IMR-90 (cell line): ENCODE measurements around the gene THADA. TPM values are rescaled to one million over a fixed set of nuclear protein-coding genes. Genes with fewer than 3 reads are reported as not detected.

Source experiments
- ATAC-seq: fragments of 200-7000 bp; cut with Tn5 transposase; 2 replicates; pipeline ENCODE4 v1.9.1; 2020; ENCODE audit warnings: low read depth, mild to moderate bottlenecking, moderate library complexity
- BruUV-seq: library from RNA; stranded (reverse); fragments of 400-500 nt; replicated peaks from 2 replicates; lab custom pipeline; 2021; lab: Mats Ljungman, UMichigan
- CTCF ChIA-PET: fragments of 300-600 bp; formaldehyde crosslinking; extraction: SDS; loops from one replicate; lab custom pipeline; 2021; ENCODE audit warnings: antibody characterized with exemption; lab: Yijun Ruan, JAX
- POLR2A ChIA-PET: fragments of 300-600 bp; sonication (Branson Sonifier 250); formaldehyde crosslinking; loops from one replicate; lab custom pipeline; 2022; ENCODE audit warnings: antibody characterized with exemption; ENCODE audit not compliant: unreplicated experiment; lab: Charles Lee
- DNase-seq: peaks from one replicate; pipeline ENCODE4 v3.0.0; 2013
- H2AFZ ChIP-seq: replicated peaks from 2 replicates; pipeline ENCODE3; 2013; ENCODE audit warnings: low read length, mild to moderate bottlenecking; ENCODE audit not compliant: poor library complexity
- H2AK5ac ChIP-seq: 2 replicates; pipeline ENCODE4 v1.6.1; 2013; ENCODE audit warnings: low read depth, low read length, inconsistent platforms
- H2AK9ac ChIP-seq: replicated peaks from 2 replicates; pipeline ENCODE3; 2013; ENCODE audit warnings: mild to moderate bottlenecking, low read depth, low read length, moderate library complexity; ENCODE audit not compliant: poor library complexity
- H2BK120ac ChIP-seq: 2 replicates; pipeline ENCODE4 v1.6.1; 2013; ENCODE audit warnings: low read depth, low read length, inconsistent platforms
- H2BK15ac ChIP-seq: 3 replicates; pipeline ENCODE4 v1.6.1; 2013; ENCODE audit warnings: low read depth, low read length, inconsistent platforms
- H2BK20ac ChIP-seq: 2 replicates; pipeline ENCODE4 v1.6.1; 2013; ENCODE audit warnings: low read depth, mild to moderate bottlenecking, inconsistent platforms, low read length, moderate library complexity
- H2BK5ac ChIP-seq: 2 replicates; pipeline ENCODE4 v1.6.1; 2013; ENCODE audit warnings: mild to moderate bottlenecking, low read depth, low read length, inconsistent platforms; ENCODE audit not compliant: poor library complexity, severe bottlenecking
- H3K14ac ChIP-seq: replicated peaks from 2 replicates; pipeline ENCODE4 v1.6.1; 2013; ENCODE audit warnings: low read depth, low read length, inconsistent platforms
- H3K18ac ChIP-seq: 2 replicates; pipeline ENCODE4 v1.6.1; 2013; ENCODE audit warnings: low read depth, low read length, control low read depth
- H3K23ac ChIP-seq: 2 replicates; pipeline ENCODE4 v1.6.1; 2013; ENCODE audit warnings: low read depth, low read length, inconsistent platforms
- H3K27ac ChIP-seq: 2 replicates; pipeline ENCODE4 v1.5.1; 2013; ENCODE audit warnings: mild to moderate bottlenecking, control low read depth, low read length; ENCODE audit not compliant: insufficient read depth
- H3K27me3 ChIP-seq: 2 replicates; pipeline ENCODE4 v1.6.1; 2013; ENCODE audit warnings: low read length; ENCODE audit not compliant: control insufficient read depth, insufficient read depth
- H3K36me3 ChIP-seq: 2 replicates; pipeline ENCODE4 v1.6.1; 2013; ENCODE audit warnings: low read length, mixed read lengths; ENCODE audit not compliant: control insufficient read depth, insufficient read depth
- H3K4ac ChIP-seq: 2 replicates; pipeline ENCODE4 v1.6.1; 2013; ENCODE audit warnings: low read depth, low read length, inconsistent platforms
- H3K4me1 ChIP-seq: 2 replicates; pipeline ENCODE4 v1.6.1; 2013; ENCODE audit warnings: low read length, mixed read lengths; ENCODE audit not compliant: control insufficient read depth, insufficient read depth
- H3K4me2 ChIP-seq: 2 replicates; pipeline ENCODE4 v1.6.1; 2013; ENCODE audit warnings: low read depth, mild to moderate bottlenecking, control low read depth, low read length, moderate library complexity
- H3K4me3 ChIP-seq: 2 replicates; pipeline ENCODE4 v1.5.1; 2013; ENCODE audit warnings: low read depth, mild to moderate bottlenecking, control low read depth, low read length, moderate library complexity; ENCODE audit not compliant: insufficient read depth
- H3K56ac ChIP-seq: 2 replicates; pipeline ENCODE4 v1.6.1; 2013; ENCODE audit warnings: low read length, inconsistent platforms; ENCODE audit not compliant: insufficient read depth; ENCODE audit errors: extremely low read depth
- H3K79me1 ChIP-seq, 2 experiments: 2 replicates each; pipeline ENCODE4 v1.6.1; 2013; ENCODE audit warnings: low read length in 2 of 2, inconsistent platforms in 1 of 2, low read depth in 1 of 2
- H3K9ac ChIP-seq: 2 replicates; pipeline ENCODE4 v1.6.1; 2013; ENCODE audit warnings: low read depth, low read length, control low read depth
- H3K9me1 ChIP-seq: 2 replicates; pipeline ENCODE4 v1.6.1; 2013; ENCODE audit warnings: low read length, inconsistent platforms; ENCODE audit not compliant: insufficient read depth
- H3K9me3 ChIP-seq: 2 replicates; pipeline ENCODE4 v1.6.1; 2013; ENCODE audit warnings: low read length; ENCODE audit not compliant: control insufficient read depth, insufficient read depth
- H4K20me1 ChIP-seq: 2 replicates; pipeline ENCODE4 v1.6.1; 2013; ENCODE audit warnings: low read length, inconsistent platforms; ENCODE audit not compliant: insufficient read depth
- H4K5ac ChIP-seq: 2 replicates; pipeline ENCODE4 v1.6.1; 2013; ENCODE audit warnings: mild to moderate bottlenecking, low read depth, low read length, control low read depth
- H4K8ac ChIP-seq, 2 experiments: 2 replicates each; pipeline ENCODE4 v1.6.1; 2013; ENCODE audit warnings: low read depth in 2 of 2, low read length in 2 of 2, control low read depth in 1 of 2, inconsistent platforms in 1 of 2
- H4K91ac ChIP-seq: 2 replicates; pipeline ENCODE4 v1.6.1; 2013; ENCODE audit warnings: low read depth, low read length, inconsistent platforms; ENCODE audit not compliant: insufficient read depth
- BHLHE40 ChIP-seq: fragments of 150-350 bp; IDR thresholded peaks from 2 replicates; pipeline ENCODE4 v1.6.1; 2016; ENCODE audit warnings: mild to moderate bottlenecking, low read depth, low read length
- CEBPB ChIP-seq: IDR thresholded peaks from 2 replicates; pipeline ENCODE4 v1.6.1; 2012; ENCODE audit warnings: low read depth, low read length, improper control_type of control experiment
- CHD1 ChIP-seq: IDR thresholded peaks from 2 replicates; pipeline ENCODE4 v1.6.1; 2012; ENCODE audit warnings: low read depth, low read length, improper control_type of control experiment
- FOS ChIP-seq: fragments of 150-350 bp; IDR thresholded peaks from 2 replicates; pipeline ENCODE4 v1.6.1; 2016; ENCODE audit warnings: low read depth, low read length
- MAFK ChIP-seq: IDR thresholded peaks from 2 replicates; pipeline ENCODE4 v1.6.1; 2012; ENCODE audit warnings: low read depth, low read length, improper control_type of control experiment
- MAZ ChIP-seq: IDR thresholded peaks from 2 replicates; pipeline ENCODE4 v1.6.1; 2012; ENCODE audit warnings: low read depth, mild to moderate bottlenecking, low read length, improper control_type of control experiment, moderate library complexity, borderline replicate concordance
- MXI1 ChIP-seq: IDR thresholded peaks from 2 replicates; pipeline ENCODE4 v1.6.1; 2012; ENCODE audit warnings: low read depth, mild to moderate bottlenecking, low read length, moderate library complexity, borderline replicate concordance
- NFE2L2 ChIP-seq: fragments of 150-350 bp; IDR thresholded peaks from 2 replicates; pipeline ENCODE4 v1.6.1; 2016; ENCODE audit warnings: low read depth, mild to moderate bottlenecking, low read length
- POLR2A ChIP-seq: IDR thresholded peaks from 2 replicates; pipeline ENCODE4 v1.6.1; 2012; ENCODE audit warnings: mild to moderate bottlenecking, low read depth, low read length
- RAD21 ChIP-seq: IDR thresholded peaks from 2 replicates; pipeline ENCODE4 v1.6.1; 2012; ENCODE audit warnings: low read length, improper control_type of control experiment
- RCOR1 ChIP-seq: IDR thresholded peaks from 2 replicates; pipeline ENCODE4 v1.6.1; 2012; ENCODE audit warnings: mild to moderate bottlenecking, low read length, improper control_type of control experiment; ENCODE audit not compliant: insufficient replicate concordance
- RFX5 ChIP-seq: IDR thresholded peaks from 2 replicates; pipeline ENCODE4 v1.8.0; 2012; ENCODE audit warnings: low read depth, mild to moderate bottlenecking, low read length, moderate library complexity
- SMC3 ChIP-seq: fragments of 150-350 bp; IDR thresholded peaks from 2 replicates; pipeline ENCODE4 v1.6.1; 2016; ENCODE audit warnings: low read depth, mild to moderate bottlenecking, antibody characterized with exemption, low read length, moderate library complexity
- WGBS, 2 experiments: methylation state at CpG; one replicate each; pipeline versions ENCODE4 v1.1.5 to v1.1.7; 2013; ENCODE audit warnings: missing lambda C conversion rate in 2 of 2; ENCODE audit not compliant: insufficient read length in 1 of 2; ENCODE audit errors: extremely low coverage in 2 of 2; 5-methylcytosine and 5-hydroxymethylcytosine counted together
- dilution Hi-C: fragments of 300-500 bp; cut with HindIII; formaldehyde crosslinking; loops from one replicate; pipeline ENCODE4 v1.14.3; 2018; ENCODE audit warnings: low sequenced_read_pairs; ENCODE audit not compliant: unreplicated experiment
- in situ Hi-C: fragments of 300-500 bp; cut with MboI; formaldehyde crosslinking; loops from 3 replicates; pipeline ENCODE4 v1.14.3; 2019; ENCODE audit warnings: low sequenced_read_pairs, inconsistent platforms, mixed read lengths
- intact Hi-C: fragments of 100-400 bp; cut with micrococcal nuclease; formaldehyde crosslinking; loops from 2 replicates; pipeline ENCODE4 v1.10.0; 2022
- polyA plus RNA-seq, 3 experiments: library from polyadenylated mRNA; depleted of rRNA; stranded (reverse); fragments of >200 nt; gene quantifications; 2 replicates each; pipeline ENCODE4 v1.2.3, GENCODE V29; 2012; ENCODE audit warnings: low replicate concordance in 1 of 3
- total RNA-seq: library from RNA; depleted of rRNA; stranded (reverse); fragments of >200 nt; gene quantifications from 2 replicates; pipeline ENCODE4 v1.2.3, GENCODE V29; 2012
- TF ChIP-seq, protein P1 (sequence below): conservative IDR thresholded peaks from 2 replicates; pipeline ENCODE4 v1.5.1; 2012; ENCODE audit warnings: mild to moderate bottlenecking, low read depth, low read length, improper control_type of control experiment
- TF ChIP-seq, protein P2 (sequence below): fragments of 150-350 bp; IDR thresholded peaks from 2 replicates; pipeline ENCODE4 v1.6.1; 2017; ENCODE audit warnings: mild to moderate bottlenecking, antibody characterized with exemption, low read length, low read depth
- TF ChIP-seq, protein P3 (sequence below): fragments of 150-350 bp; IDR thresholded peaks from 2 replicates; pipeline ENCODE4 v1.6.1; 2016; ENCODE audit warnings: low read depth, mild to moderate bottlenecking, low read length, moderate library complexity, borderline replicate concordance

THADA gene
- total and polyA plus RNA-seq, 2 of the 4 experiments (the other 2 are of a cell fraction): 10.5 to 21.3 TPM

DNA sequence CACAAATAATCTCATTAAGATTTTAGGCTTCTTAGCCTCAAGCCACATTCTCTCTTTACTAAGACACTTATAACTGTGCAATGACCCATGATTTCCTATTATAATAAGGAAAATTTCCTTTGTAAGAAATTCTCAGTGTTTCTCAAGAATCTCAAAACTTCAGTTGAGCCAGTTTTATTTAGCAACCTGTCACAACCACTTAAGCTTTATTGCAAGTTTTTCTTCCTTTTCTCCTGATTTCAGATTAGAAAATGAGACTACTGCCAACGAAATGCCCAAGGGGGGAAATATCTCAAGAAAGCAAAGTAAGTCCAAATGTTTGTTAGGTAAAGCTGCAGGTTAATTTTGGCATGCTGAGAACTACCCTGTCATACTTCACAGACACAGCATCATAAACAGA, 178.5 kb downstream of the THADA start:
- no peak overlapping the region for H2AK9ac ChIP-seq
- no peak overlapping the region for H2AFZ ChIP-seq
- dilution Hi-C loops: no loop called here
- no peak overlapping the region for H3K14ac ChIP-seq
- H2BK120ac ChIP-seq: no peak overlapping the region
- no peak overlapping the region for H2BK5ac ChIP-seq
- H3K23ac ChIP-seq: no peak overlapping the region
- no peak overlapping the region for H2AK5ac ChIP-seq
- H3K4me3 ChIP-seq: no peak overlapping the region
- H4K5ac ChIP-seq: no peak overlapping the region
- no TSS peak for BruUV-seq
- no CpG with 5 or more reads among the region's 1 CpG for WGBS, 2 experiments
- no peak overlapping the region for H4K8ac ChIP-seq
- H3K9me3 ChIP-seq: no peaks in the 10 kb centered on the region
- in situ Hi-C loops: no loop called here
- intact Hi-C loops: no loop called here
- no peaks in the 10 kb centered on the region; the same call in 1 of the 2 replicates for H3K36me3 ChIP-seq
- H3K4me1 ChIP-seq: no peaks in the 10 kb centered on the region
- CTCF ChIA-PET: no interaction called here
- no peak overlapping the region for H3K18ac ChIP-seq
- no peak overlapping the region for H3K4ac ChIP-seq
- DNase-seq (no peak), ATAC-seq (no peak)
- no peak overlapping the region for H2BK15ac ChIP-seq
- no peaks in the 10 kb centered on the region for H4K20me1 ChIP-seq
- no peak for TF ChIP-seq SMC3
- TF ChIP-seq, protein P1, sequence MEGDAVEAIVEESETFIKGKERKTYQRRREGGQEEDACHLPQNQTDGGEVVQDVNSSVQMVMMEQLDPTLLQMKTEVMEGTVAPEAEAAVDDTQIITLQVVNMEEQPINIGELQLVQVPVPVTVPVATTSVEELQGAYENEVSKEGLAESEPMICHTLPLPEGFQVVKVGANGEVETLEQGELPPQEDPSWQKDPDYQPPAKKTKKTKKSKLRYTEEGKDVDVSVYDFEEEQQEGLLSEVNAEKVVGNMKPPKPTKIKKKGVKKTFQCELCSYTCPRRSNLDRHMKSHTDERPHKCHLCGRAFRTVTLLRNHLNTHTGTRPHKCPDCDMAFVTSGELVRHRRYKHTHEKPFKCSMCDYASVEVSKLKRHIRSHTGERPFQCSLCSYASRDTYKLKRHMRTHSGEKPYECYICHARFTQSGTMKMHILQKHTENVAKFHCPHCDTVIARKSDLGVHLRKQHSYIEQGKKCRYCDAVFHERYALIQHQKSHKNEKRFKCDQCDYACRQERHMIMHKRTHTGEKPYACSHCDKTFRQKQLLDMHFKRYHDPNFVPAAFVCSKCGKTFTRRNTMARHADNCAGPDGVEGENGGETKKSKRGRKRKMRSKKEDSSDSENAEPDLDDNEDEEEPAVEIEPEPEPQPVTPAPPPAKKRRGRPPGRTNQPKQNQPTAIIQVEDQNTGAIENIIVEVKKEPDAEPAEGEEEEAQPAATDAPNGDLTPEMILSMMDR: no peak
- TF ChIP-seq NFE2L2: no peak
- TF ChIP-seq, protein P2, sequence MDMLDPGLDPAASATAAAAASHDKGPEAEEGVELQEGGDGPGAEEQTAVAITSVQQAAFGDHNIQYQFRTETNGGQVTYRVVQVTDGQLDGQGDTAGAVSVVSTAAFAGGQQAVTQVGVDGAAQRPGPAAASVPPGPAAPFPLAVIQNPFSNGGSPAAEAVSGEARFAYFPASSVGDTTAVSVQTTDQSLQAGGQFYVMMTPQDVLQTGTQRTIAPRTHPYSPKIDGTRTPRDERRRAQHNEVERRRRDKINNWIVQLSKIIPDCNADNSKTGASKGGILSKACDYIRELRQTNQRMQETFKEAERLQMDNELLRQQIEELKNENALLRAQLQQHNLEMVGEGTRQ: no peak
- no peak for TF ChIP-seq MAZ
- no peak for TF ChIP-seq RAD21
- TF ChIP-seq RFX5: no peak
- no peak for TF ChIP-seq BHLHE40
- no peak for TF ChIP-seq MXI1
- TF ChIP-seq, protein P3, sequence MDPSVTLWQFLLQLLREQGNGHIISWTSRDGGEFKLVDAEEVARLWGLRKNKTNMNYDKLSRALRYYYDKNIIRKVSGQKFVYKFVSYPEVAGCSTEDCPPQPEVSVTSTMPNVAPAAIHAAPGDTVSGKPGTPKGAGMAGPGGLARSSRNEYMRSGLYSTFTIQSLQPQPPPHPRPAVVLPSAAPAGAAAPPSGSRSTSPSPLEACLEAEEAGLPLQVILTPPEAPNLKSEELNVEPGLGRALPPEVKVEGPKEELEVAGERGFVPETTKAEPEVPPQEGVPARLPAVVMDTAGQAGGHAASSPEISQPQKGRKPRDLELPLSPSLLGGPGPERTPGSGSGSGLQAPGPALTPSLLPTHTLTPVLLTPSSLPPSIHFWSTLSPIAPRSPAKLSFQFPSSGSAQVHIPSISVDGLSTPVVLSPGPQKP: no peak
- no peak for TF ChIP-seq MAFK
- TF ChIP-seq FOS: no peak
- no peak for TF ChIP-seq POLR2A
- no peak for TF ChIP-seq CEBPB
- TF ChIP-seq CHD1: no peak
- TF ChIP-seq RCOR1: no peak
- no peak overlapping the region for H3K9ac ChIP-seq
- no peak overlapping the region for H3K4me2 ChIP-seq
- H3K79me1 ChIP-seq: no peaks in the 10 kb centered on the region
- POLR2A ChIA-PET: no interaction called here
- no peak overlapping the region for H3K56ac ChIP-seq
- no peaks in the 10 kb centered on the region for H3K9me1 ChIP-seq
- H4K91ac ChIP-seq: no peak overlapping the region
- H2BK20ac ChIP-seq: no peak overlapping the region
- no peak overlapping the region for H3K27ac ChIP-seq
- H3K27me3 ChIP-seq: no peaks in the 10 kb centered on the region
